Activated CD4-positive, alpha-beta T cell treated with anti-CD3 and anti-CD28 coated beads for 4 hours (primary cell): ENCODE measurements around the gene NQO2.

ENCODE experiments used
- DNase-seq, 2 donors: peaks; one replicate each; pipeline ENCODE4 v3.0.0-alpha.2; 2020

NQO2 gene, protein sequence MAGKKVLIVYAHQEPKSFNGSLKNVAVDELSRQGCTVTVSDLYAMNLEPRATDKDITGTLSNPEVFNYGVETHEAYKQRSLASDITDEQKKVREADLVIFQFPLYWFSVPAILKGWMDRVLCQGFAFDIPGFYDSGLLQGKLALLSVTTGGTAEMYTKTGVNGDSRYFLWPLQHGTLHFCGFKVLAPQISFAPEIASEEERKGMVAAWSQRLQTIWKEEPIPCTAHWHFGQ

DNA sequence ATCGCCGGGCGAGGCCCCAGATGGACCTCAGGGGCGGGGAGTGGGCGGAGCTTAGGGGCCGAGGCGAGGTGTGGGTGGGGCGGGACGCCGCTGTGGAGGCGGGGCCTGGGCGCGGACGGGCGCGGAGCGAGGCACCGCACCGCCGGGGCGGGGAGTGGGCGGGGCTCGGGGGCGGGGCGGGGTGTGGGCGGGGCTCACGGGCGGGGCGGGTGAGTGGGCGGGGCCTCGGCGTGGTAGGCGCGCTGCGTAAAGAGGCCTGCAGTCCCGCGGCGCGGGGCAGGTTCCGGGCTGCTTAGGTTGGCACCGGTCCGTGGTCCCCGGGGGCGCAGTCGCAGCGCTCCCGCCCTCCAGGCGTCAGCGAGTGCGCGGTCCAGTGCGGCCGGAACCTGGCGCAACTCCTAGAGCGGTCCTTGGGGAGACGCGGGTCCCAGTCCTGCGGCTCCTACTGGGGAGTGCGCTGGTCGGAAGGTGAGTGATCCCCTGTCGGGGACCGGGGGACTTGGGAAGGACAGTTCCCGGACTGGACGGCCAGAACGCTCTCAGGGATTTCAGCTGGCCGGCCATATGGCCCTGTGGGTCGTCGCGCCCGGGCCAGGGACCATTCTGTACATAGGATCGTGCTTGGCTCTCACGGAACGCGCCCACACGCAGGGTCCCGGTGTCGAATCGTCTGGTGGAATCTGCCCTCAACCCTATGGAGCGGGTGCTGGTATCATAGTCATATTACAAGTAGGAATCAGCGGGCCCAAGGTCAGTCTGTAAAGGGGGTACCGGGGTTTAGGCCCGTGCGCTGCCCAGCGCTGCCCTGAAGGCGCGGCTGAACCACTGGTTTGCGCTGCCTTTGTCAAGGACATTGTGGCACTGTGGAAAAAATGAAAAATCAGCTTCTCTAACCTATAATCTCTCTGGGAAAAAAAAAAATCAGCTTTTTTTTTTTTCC is at the start of gene NQO2:
Gene NQO2 (plus strand): TSS at position 277 of the 940 bp plus-strand sequence. CDS start 6,659 bp downstream, outside the sequence.
- peak; percentile 88 to 91 for DNase-seq

DNA sequence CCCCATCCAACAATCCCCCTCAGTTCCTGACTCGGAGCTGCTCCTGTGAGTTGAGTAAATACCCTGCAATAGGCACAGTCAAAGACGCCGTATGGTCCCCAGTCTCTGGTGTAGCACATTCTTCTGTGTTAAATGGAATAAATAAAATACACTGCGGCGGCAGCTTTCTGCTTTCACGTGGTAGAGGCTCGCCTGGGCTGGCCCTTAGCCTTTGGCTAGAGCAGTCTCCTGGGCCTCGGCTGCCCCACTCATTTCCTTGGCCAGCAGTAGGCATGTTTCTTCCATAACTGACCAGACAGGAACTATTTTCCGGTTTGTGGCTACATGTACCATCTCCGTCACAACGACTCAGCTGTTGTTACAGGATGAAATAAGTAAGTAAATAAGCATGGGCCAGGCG is 49.0 kb upstream of the NQO2 start:
- no peak for DNase-seq

DNA sequence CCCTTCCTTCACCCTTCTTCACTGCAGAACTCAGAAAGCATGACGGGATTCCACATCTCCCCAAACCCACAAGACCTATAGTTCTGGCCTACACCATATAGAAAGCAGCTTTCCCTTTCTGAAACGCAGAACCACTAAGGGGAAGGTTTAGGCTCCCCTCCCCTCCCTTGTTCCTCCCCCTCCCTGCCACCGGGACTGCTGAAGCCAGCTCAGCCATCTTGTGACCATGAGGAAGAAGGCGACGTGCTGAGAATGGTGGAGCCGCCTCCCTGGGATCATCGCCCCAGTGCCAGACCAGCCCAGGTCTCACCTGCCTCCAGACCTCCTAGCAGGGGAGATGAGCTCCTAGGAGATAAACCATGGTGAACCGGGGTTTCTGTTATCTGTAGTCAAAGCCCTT is 48.0 kb upstream of the NQO2 start:
- DNase-seq, result no peak

DNA sequence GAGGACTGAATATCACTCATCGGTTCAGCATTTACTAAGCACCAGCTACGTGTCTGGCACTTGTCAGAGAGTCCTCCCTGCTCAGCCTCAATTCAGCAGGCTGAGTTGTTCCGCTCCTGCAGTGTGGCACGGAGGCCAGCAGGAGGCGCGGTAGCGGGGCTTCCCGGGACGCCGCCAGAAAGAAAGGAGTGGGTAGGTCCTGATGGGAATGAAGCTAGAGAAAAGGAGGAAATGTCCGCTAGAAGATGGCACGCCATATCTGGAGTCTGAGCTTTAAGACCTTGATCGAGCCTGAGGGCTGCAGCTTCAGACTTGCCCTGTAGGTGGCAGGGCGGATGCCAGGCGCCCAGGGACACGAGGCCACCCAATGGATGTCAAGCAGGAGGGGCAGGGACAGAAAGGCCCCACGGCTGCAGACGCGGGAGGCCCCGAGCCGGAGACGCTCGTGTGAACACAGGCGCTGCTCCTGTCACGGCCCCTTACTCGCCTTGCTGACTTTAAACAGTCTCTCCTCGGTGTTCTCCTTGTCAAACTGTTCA is 47.1 kb upstream of the NQO2 start:
- DNase-seq, result peak; percentile 48 to 59

DNA sequence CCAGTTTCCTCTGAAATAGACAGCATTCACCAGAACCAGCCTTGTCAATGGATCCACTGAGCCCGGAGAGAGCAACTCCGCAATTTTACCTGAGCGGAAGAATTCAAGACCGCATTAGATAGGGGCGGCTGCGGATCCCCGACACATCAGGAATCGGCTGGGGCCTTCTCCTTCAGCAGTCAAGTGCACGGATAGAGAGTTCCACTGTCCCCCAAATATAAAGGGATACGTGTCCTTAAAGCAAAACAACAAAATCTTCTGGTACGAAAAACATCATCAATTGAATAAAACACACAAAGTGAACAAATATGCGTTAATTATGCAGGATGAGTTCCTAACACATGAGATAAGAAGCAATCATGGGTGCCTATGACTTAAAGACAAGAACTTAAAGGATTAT is 46.6 kb upstream of the NQO2 start:
- DNase-seq, result no peak

DNA sequence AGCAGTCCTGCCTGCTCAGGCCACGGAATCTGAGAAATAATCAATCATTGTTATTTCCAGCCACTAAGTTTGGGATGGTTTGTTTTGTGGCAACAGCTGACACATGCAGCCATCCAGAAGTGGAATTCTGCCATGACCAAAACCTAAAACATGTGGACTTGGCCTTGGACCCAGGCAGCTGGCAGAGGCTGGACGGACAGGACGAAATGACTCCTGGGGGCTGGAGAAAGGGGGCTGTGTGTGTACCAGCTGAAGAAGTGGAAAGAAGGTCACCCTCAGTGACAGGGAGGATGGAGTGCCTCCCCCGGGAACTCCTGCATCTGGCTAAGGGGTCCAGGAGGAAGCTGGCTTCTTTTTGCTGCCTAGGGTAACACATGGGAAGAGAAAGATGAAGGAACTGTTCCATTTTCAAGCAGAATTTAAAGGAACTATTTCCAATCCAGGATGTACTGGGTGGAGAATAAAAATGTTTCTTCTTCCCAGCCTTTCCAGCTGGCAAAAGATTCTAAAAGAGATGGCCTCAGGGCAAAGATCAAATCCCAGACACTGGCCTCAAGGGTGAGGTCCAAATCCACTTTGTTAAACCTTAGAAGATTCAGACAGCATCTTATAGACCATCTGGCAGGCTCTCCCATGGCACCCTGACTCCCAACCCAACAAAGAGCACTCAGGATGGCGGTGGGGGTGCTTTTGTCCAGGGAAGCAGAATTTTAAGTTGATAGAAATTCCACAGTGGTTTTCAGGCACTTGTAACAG is 42.6 kb upstream of the NQO2 start:
- DNase-seq, result no peak

DNA sequence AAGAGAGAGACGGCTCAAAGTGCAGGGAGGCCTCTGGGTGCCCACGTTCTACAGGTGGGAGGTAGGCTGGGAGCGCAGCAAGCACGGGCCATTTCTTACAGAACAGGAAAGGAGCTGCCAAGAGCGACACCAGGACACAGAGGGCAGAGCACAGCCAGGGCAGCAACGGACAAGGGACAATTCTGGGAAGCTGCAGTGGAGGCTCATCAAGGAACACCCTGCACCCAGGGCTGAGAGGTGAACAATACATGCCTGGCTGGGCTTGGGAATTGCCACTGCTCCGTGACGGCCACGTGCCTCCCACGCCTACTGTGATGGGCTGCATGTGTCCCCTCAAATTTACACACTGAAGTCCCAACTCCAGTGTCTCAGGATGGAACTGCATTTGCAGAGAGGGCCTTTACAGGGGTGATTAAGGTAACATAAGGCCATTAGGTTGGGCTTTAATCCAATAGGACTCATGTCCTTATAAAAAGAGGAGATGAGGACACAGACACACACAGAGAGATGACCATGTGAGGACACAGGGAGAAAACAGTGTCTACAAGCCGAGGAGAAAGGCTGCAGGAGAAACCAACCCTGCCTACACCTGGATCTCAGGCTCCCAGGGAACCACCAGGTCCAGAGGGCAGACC is 41.9 kb upstream of the NQO2 start:
- DNase-seq, result no peak

DNA sequence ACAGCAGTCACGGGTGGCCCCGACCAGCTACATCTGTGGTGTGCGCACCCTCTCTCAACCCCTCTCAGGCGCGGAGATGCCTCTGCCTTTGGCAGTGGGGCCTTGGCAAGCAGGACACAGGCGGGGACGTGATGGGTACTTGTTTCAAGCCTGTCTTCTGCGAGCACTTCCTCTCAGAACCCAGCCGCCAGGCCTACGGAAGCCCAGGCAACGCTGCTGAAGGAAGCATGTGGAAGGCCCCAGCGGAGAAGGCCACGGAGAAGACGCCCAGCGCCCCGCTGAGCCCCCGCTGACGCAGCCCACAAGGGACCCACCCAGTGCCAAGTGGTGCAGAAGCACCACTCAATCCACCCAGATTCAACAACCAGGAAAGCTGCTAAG is 41.4 kb upstream of the NQO2 start:
- DNase-seq, result no peak

DNA sequence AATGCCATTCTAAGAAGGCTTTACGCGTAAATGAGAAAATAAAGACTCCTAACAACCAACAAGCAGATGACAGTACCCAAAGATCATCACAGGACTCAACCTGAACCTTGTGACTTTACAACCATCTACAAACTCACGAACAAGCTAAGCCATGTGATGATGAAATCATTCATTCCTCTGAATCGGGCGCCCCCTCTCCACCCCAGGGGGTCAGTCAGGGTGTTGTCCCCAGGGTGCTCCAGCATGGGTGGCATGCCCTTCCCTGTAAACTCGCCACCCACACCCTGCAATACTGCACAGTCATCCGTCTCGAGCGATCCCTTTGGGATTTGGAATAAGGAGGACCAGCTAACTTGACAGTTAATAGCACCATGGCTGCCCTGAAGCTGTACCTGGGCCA is 40.9 kb upstream of the NQO2 start:
- DNase-seq, result no peak

DNA sequence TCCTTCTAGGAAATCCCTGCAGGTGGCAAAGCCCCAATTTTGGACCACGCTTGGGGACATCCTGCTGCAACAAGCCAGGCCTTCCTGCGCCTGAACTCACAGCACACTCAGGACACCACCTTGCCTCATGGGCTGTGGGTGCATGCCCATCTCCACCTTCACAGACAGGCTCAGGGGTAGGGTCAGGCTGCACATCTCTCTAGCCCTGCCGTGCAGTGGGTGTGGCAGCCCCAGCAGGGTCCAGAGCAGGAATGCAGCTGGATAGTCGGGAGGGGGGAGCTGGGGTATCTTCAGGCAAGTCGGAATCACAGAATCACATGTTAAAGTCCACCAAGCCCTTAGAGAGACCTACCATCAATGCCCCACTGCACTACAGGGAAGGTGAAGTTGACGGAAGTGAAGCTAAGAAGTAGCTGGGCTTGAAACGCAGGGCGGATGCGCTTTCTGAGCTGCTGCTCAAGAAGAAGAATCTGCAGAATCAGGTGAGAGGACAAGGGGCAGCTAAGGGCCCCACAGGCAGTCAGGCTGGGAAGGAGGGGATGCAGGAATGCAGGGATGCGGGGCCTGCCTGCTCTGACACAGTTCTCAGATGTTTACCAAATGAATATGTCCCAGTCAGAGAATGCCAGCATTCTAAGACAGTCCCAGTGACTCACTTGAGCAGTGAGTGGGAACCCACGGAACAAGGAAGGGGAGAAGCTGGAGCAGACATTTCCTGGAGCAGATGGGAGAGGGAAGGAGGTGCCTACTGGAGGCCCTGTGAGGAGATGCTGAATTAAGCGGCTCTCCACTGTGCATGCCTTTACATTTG is 39.6 kb upstream of the NQO2 start:
- DNase-seq, result no peak

DNA sequence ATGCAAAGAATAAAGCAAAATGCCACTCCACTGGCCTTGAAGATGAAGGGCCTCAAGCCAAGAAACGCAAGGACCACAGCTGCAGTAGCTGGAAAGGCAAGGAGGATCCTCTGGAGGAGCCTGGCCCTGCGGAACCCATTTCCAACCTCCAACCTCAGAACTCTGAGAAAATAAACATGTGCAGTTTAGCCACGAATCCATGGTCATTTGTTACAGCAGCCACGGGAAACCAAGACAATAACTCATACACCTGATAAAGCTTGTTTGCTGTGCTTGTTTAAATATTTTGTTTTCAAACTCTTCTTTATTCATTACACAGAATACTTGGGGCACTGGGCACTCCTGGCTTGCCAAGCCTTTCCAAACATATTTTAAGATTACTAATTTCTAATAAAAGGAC is 38.8 kb upstream of the NQO2 start:
- no peak for DNase-seq

DNA sequence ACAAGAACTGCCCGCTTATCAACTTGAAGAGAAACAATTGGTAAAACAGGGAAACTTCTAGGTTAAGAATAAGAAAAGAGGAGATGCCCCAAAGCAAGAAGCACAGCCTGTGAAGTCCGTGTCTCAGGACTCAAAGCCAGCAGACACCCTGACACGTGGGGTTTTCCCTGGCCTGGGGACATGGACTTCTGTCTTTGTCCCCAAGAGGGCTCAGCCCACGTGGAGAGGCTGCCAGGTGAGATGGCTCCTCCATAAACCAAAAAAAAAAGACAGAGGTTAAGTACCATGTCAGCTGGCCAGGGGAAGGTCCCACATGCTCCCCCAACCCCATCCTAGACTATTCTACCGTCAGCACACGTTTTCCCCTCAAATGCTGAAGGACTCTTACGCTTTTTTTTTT is 38.2 kb upstream of the NQO2 start:
- DNase-seq, result no peak

DNA sequence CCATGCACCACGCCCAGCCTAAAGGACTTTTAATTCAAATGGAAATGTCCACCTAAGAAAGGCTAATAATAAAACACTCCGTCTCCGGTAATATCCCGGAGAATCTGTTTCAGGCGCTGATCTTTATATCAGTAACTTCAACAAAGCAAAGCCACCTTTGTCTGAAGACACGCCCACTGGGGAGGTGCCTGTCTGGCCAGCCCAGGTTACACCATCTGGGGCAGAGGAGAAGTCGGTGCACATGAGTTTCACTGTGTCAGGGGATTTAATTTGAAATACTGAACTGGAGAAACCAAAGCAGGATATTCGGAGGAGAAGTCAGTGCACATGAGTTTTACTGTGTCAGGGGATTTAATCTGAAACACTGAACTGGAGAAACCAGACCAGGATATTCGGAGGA is 37.7 kb upstream of the NQO2 start:
- no peak for DNase-seq

DNA sequence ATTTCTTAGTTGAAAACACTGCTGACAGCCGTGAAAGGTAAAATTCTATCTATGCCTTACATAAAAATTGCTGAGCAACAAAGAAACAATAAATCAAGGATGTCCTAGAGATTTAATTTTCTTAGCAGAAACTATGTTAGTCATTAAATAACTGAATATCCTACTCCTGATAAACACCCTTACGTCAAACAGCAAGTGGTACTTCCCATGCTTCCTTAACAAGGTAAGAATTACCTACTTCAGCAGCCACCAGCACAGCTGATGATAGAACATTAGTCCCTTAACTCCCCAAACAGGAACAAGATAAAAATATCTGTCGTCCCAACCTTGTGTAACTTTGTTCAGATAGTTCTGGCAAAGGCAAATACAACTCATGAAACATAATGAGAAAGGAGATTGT is 37.1 kb upstream of the NQO2 start:
- no peak for DNase-seq

DNA sequence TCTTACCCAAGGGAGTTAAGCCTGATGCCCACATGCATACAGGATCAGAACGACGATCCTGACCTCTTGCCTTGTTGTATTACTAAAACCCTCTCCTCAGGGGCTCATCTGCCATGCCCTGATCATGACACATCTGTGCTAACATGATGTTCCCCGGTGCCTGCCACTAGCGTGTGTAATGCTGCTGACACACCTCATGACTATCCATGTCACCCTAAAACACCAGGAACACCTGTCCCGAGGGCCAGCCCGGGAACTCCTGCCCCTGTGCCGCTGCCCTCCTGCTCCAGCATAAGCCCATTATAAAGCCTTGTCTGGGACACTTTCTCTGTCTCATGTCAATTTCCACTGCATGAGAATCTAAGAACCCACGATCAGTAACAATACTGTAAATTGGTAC is 35.9 kb upstream of the NQO2 start:
- DNase-seq, result no peak

DNA sequence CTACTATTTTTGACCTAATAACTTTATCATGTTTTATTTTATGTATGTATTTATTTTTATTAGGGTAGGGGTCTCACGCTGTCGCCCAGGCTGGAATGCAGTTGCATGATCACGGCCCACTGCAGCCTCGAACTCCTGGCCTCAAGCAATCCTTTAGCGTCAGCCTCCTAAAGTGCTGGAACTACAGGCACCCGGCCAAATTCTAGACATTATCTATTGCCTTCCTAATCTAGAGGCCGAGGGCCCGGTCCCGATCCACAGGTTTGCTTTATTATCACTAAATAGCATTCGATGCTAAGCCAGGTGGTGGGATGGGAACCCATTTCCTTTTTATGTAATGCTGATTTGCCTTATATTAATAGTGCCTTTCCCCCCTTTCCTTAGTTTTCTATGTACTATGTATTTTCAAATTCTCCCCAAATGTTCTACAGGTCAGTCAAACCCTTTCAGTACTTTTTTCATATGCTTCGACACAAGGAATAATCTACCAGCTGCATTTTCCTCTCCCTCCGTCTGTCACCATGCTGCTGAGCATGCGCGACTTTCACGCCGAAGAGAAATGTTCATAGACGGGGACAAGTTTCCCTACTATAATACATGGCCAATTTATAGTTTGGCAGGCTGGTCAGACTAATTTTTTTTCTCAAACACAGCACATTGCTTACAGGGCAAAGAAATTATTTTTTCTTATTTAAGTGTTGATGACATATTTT is 34.7 kb upstream of the NQO2 start:
- DNase-seq, result no peak

DNA sequence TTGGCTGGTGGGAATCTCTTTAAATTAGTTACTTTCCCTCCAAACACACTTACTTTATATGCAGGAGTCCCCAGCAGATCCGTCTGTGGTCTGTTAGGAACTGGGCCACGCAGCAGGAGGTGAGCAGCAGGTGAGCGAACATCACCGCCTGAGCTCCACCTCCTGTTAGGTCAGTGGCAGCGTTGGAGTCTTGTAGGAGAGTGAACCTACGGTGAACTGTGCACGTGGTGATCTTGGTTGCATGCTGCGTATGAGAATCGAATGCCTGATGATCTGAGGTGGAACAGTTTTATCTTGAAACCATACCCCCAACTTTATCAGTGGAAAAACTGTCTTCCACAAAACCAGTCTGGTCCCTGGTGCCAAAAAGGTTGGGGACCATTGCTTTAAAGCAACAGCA is 33.3 kb upstream of the NQO2 start:
- DNase-seq, result no peak

DNA sequence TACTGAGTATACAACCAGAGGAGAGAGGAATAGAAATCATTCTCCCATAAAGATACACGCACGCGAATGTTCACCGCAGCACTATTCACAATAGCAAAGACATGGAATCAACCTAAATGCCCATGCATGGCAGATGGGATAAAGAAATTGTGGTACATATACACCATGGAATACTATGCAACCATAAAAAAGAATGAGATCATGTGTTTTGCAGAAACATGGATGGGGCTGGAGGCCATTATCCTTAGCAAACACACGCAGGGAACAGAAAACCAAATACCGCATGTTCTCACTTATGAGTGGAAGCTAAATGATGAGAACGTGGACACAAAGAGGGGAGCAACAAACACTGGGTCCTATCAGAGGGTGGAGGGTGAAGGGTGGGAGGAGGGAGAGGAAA is 31.8 kb upstream of the NQO2 start:
- no peak for DNase-seq

DNA sequence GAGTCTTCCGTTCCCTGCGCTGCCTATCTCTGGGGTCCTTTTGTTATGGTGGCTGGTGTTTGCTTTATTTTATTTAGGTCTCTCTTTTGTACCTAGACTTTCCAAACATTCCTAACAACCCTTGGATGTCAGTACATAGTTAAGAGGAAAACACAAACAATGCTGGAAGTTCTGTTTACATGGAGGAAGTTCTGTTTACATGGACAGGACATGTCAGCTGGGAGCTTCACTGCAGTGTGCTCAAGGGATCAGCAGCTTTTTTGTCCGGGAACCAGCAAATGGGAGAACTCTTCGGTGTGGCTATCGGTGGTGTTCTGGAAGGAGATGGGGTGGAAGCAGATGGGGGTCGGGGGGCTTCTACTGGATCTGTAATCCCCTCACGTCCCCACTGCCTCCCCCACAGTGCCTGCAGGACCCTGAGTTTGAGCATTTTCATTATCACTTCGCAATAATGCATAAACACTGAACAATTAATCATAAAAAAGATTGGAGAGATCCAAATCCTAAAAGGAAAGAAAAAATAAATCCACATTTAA is 31.0 kb upstream of the NQO2 start:
- DNase-seq, result no peak

DNA sequence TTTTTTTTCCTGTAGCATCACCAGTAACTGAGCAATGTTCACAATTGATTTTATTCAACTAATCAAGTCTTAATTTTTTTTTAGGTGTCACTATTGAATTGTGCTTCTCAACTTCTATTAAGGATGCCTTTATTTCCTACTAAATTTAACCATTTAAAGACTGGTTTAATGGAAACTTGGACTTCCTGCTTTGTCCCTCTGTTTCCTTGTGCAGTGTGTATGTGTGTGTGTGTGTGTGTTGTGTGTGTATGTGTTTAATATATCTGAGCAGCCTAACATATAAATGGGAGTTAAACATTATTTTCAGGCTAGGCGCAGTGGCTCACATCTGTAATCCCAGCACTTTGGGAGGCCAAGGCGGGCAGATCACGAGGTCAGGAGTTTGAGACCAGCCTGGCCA is 30.1 kb upstream of the NQO2 start:
- DNase-seq, result no peak

DNA sequence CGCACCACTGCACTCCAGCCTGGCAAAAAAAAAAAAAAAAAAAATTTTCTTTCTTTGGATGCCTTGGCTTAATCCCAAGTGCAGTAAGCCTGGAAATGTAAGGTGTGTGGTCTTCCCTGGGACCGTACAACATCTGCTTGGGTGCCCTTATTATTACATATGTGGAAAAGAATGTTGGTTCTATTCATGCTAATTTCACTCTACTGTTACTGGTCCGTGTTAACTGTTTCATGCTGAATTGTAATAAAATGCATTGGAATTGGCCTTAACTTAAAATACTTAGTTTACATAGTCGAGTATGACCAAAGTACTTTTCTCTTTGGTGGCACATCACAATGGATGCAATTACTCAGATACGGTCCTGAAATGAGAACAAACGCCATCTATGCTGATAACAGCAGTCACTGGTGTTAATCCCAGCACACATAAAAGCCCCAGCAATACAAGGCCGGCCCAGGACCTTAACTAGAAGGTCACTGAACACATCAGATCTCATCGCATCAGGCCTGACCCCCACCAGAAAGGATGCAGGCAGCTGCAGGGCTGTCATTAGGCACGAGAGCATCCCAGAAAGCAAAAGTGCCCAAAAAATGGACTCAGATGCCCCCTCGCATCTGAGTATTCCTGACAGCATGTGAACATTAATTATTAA is 29.5 kb upstream of the NQO2 start:
- no peak for DNase-seq
